Vagina (tissue), 2 donors: ENCODE data around the gene MAFG. TPM values are rescaled to one million over a fixed set of nuclear protein-coding genes. Genes with fewer than 3 reads are reported as not detected.
A peak's percentile ranks its signal among the peaks of the same experiment; 100 is the strongest.

Source experiments
- DNase-seq, 2 donors: peaks; one replicate each; pipeline ENCODE4 v3.0.0-alpha.2; 2017; ENCODE audit errors: extremely low spot score in 2 of 2
- H3K27ac ChIP-seq: fragments of 200-600 bp; sonication (generic); one replicate; pipeline ENCODE4 v1.5.1; 2019
- H3K27me3 ChIP-seq: fragments of 200-600 bp; sonication (generic); one replicate; pipeline ENCODE4 v1.5.1; 2019
- H3K36me3 ChIP-seq, 2 donors: fragments of 200-600 bp; sonication (generic); one replicate each; pipeline ENCODE4 v1.5.1; 2017 to 2019
- H3K4me1 ChIP-seq: fragments of 200-600 bp; sonication (generic); one replicate; pipeline ENCODE4 v1.5.1; 2019
- H3K4me3 ChIP-seq, 2 donors: fragments of 200-600 bp; sonication (generic); 1 replicate in 1 of 2; 2 replicates in 1 of 2; pipeline ENCODE4 v1.5.1; 2016 to 2019
- H3K9me3 ChIP-seq: fragments of 200-600 bp; sonication (generic); one replicate; pipeline ENCODE4 v1.5.1; 2019
- POLR2A ChIP-seq, 2 donors: fragments of 450-650 bp; IDR thresholded peaks; one replicate each; pipeline ENCODE4 v1.6.1; 2017; ENCODE audit warnings: antibody characterized with exemption in 2 of 2, mild to moderate bottlenecking in 2 of 2, moderate library complexity in 2 of 2
- POLR2AphosphoS5 ChIP-seq, 2 donors: sonication (generic); formaldehyde crosslinking; IDR thresholded peaks; one replicate each; pipeline ENCODE4 v1.9.0; 2017; ENCODE audit warnings: antibody characterized with exemption in 2 of 2, mild to moderate bottlenecking in 2 of 2, low read depth in 1 of 2; ENCODE audit not compliant: insufficient read depth in 1 of 2
- intact Hi-C: fragments of 100-400 bp; cut with DNase I; formaldehyde crosslinking; loops from one replicate; pipeline ENCODE4 v1.15.1; 2023
- total RNA-seq: library from RNA; depleted of rRNA; stranded (reverse); fragments of >200 nt; gene quantifications from one replicate; pipeline ENCODE4 v1.2.3, GENCODE V29; 2016
- TF ChIP-seq, protein P1 (sequence below), 3 experiments: fragments of 450-650 bp in 2 of 3; fragments of 200-600 bp in 1 of 3; sonication (generic) in 1 of 3; IDR thresholded peaks; one replicate each; pipeline ENCODE4 v1.5.1; 2017 to 2019; ENCODE audit warnings: antibody characterized with exemption in 3 of 3, mild to moderate bottlenecking in 2 of 3, moderate library complexity in 2 of 3

MAFG gene
- total RNA-seq, 1 donor from 2014 or later, result 18.9 TPM

DNA sequence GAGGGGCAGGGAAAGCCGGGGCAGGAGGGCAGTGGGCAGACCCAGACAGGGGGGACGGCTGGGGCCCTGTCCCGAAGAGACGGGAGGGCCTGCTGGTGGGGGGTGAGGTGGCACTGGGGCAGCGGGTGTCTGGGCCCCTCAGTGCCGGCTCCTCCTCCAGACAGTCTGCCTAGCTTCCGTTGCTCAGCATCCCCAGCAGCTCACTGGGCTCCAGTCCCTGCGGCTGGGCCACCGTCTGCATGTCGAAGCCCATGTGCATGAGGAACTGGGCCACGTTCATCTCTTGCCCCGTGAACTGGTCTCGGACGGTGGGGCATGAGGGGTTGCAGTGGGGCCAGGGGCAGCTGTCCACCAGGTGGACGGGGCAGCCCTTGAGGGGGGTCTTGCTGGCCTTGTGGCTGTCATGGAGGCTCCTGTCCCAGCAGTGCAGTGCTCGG, 25.3 kb upstream of the MAFG start:
- no peaks in the 10 kb centered on the region for H3K9me3 ChIP-seq
- no peaks in the 10 kb centered on the region for H3K27me3 ChIP-seq
- H3K4me1 ChIP-seq, result no peaks in the 10 kb centered on the region
- H3K4me3 ChIP-seq, result no peak overlapping the region
- no peak overlapping the region for H3K27ac ChIP-seq
- intact Hi-C loops, result loop anchor here (10.0 kb wide), 1 partner anchor 202 kb away; no protein-coding TSS in a partner anchor
- DNase-seq, result no peak
- TF ChIP-seq, protein P1, sequence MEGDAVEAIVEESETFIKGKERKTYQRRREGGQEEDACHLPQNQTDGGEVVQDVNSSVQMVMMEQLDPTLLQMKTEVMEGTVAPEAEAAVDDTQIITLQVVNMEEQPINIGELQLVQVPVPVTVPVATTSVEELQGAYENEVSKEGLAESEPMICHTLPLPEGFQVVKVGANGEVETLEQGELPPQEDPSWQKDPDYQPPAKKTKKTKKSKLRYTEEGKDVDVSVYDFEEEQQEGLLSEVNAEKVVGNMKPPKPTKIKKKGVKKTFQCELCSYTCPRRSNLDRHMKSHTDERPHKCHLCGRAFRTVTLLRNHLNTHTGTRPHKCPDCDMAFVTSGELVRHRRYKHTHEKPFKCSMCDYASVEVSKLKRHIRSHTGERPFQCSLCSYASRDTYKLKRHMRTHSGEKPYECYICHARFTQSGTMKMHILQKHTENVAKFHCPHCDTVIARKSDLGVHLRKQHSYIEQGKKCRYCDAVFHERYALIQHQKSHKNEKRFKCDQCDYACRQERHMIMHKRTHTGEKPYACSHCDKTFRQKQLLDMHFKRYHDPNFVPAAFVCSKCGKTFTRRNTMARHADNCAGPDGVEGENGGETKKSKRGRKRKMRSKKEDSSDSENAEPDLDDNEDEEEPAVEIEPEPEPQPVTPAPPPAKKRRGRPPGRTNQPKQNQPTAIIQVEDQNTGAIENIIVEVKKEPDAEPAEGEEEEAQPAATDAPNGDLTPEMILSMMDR (IDR thresholded peaks at IDR 0.05), result no peak
- TF ChIP-seq POLR2A (IDR thresholded peaks at IDR 0.05) (no peak), POLR2AphosphoS5 (IDR thresholded peaks at IDR 0.05; ENCODE audit: insufficient read depth in 1 of 2, low read depth in 1 of 2) (no peak)
- H3K36me3 ChIP-seq, result no peaks in the 10 kb centered on the region

GRCh38 chr17:81951785-81952684, 24.5 kb upstream of the MAFG start:
- no peak for DNase-seq
- Histone ChIP-seq H3K9me3 (no peaks in the 10 kb centered on the region), H3K27ac (no peak overlapping the region), H3K4me3 (no peak overlapping the region), H3K36me3 (no peaks in the 10 kb centered on the region), H3K27me3 (no peaks in the 10 kb centered on the region), H3K4me1 (no peaks in the 10 kb centered on the region)
- TF ChIP-seq POLR2AphosphoS5 (IDR thresholded peaks at IDR 0.05; ENCODE audit: insufficient read depth in 1 of 2, low read depth in 1 of 2), result no peak
- TF ChIP-seq, protein P1 (IDR thresholded peaks at IDR 0.05), result no peak
- no peak for TF ChIP-seq POLR2A (IDR thresholded peaks at IDR 0.05)
- intact Hi-C loops, result loop anchor here (10.0 kb wide), 1 partner anchor 203 kb away; no protein-coding TSS in a partner anchor

- intact Hi-C loops, result loop anchor here (10.0 kb wide), 1 partner anchor 204 kb away; no protein-coding TSS in a partner anchor
- H3K4me3 ChIP-seq, result no peak overlapping the region
- no peak for DNase-seq
These were observed 23.0 kb upstream of the MAFG start for GRCh38 chr17:81950501-81950900.

DNA sequence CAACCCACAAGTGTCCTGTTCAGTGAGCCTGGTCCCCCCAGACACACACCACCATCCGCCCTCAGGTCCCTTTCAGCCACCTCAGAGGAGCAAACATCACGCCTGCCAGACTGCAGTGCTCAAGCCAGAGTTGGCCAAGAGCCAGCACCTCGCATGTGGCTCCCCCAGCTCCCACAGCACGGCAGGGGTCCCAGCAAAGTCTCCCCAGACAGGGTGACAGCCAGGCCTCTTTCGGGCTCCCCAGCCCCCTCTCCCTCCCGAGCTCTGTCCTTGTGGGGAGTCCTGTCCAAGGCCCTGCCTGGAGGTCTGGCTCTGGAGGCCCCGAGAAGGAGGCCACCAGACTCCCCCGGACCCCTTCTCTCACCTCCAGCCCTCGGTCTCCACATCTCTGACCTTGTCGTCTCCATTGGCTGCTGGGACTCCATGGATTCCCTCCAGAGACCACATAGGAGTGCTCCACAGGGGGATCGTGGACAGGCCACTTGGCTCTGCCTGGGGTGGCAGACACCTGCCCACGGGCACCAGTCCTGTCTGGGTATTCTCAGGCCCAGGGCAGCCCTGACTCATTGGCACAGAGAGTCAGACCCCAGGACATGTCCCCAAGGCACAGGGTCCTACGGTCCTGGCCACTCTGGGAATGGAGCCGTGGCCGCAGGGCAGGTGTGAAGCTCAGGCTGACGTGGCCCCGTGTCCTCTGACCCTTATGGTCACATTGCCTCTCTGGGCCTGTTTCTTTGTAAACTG, 21.3 kb upstream of the MAFG start:
- intact Hi-C loops, result no loop called here
- Histone ChIP-seq H3K27ac (no peak overlapping the region), H3K36me3 (no peaks in the 10 kb centered on the region), H3K9me3 (no peaks in the 10 kb centered on the region), H3K27me3 (no peaks in the 10 kb centered on the region), H3K4me3 (no peak overlapping the region), H3K4me1 (no peaks in the 10 kb centered on the region)
- TF ChIP-seq POLR2A (IDR thresholded peaks at IDR 0.05), result no peak
- TF ChIP-seq, protein P1 (IDR thresholded peaks at IDR 0.05), result no peak
- TF ChIP-seq POLR2AphosphoS5 (IDR thresholded peaks at IDR 0.05; ENCODE audit: insufficient read depth in 1 of 2, low read depth in 1 of 2), result no peak
- DNase-seq, result peak in 1 of 2 donors; percentile 77

More at GRCh38 chr17:81950501-81950900, 23.0 kb upstream of the MAFG start:
- Histone ChIP-seq H3K27ac (no peak overlapping the region), H3K9me3 (no peaks in the 10 kb centered on the region), H3K36me3 (no peaks in the 10 kb centered on the region), H3K27me3 (no peaks in the 10 kb centered on the region), H3K4me1 (no peaks in the 10 kb centered on the region)
- TF ChIP-seq POLR2A (IDR thresholded peaks at IDR 0.05) (no peak), POLR2AphosphoS5 (IDR thresholded peaks at IDR 0.05; ENCODE audit: insufficient read depth in 1 of 2, low read depth in 1 of 2) (no peak)
- TF ChIP-seq, protein P1 (IDR thresholded peaks at IDR 0.05), result no peak
